HepG2 (cell line): Measurements from ENCODE around the gene TNFAIP1. TPM values are rescaled to one million over a fixed set of nuclear protein-coding genes. Genes with fewer than 3 reads are reported as not detected.

Experiments
- DMAP1 ChIP-seq: IDR thresholded peaks from 2 replicates; pipeline ENCODE4 v1.6.1; 2016
- ERF ChIP-seq: IDR thresholded peaks from 2 replicates; pipeline ENCODE4 v1.6.1; 2018; ENCODE audit warnings: missing biosample characterization, missing genetic modification reagents
- FOXP1 ChIP-seq, 2 experiments: fragments of 450-650 bp in 1 of 2; IDR thresholded peaks; 2 replicates each; pipeline ENCODE4 v1.6.1; 2017 to 2018; ENCODE audit warnings: antibody characterized with exemption in 1 of 2
- HMG20B ChIP-seq: conservative IDR thresholded peaks from 2 replicates; pipeline ENCODE4 v1.6.1; 2016; ENCODE audit warnings: missing genetic modification reagents, missing compliant biosample characterization
- IRX3 ChIP-seq: sonication (generic); formaldehyde crosslinking; IDR thresholded peaks from 2 replicates; pipeline ENCODE4 v1.8.1; 2023; ENCODE audit warnings: mild to moderate bottlenecking, low read depth, missing genetic modification reagents, borderline replicate concordance
- KDM1A ChIP-seq: IDR thresholded peaks from 2 replicates; pipeline ENCODE4 v1.6.1; 2016; ENCODE audit warnings: missing compliant biosample characterization
- NCOA1 ChIP-seq: sonication (generic); formaldehyde crosslinking; IDR thresholded peaks from 2 replicates; pipeline ENCODE4 v1.9.0; 2021; ENCODE audit warnings: missing genetic modification reagents
- SRSF9 ChIP-seq: fragments of 200-400 bp; formaldehyde crosslinking; IDR thresholded peaks from 2 replicates; pipeline ENCODE4 v1.6.1; 2018; ENCODE audit warnings: borderline replicate concordance, mild to moderate bottlenecking, low read depth, low read length; ENCODE audit not compliant: insufficient read depth, poor library complexity, severe bottlenecking
- SSRP1 ChIP-seq: IDR thresholded peaks from 2 replicates; pipeline ENCODE4 v1.6.1; 2016; ENCODE audit warnings: control low read depth
- TARDBP ChIP-seq: sonication (generic); formaldehyde crosslinking; IDR thresholded peaks from 2 replicates; pipeline ENCODE4 v1.8.0; 2022; ENCODE audit warnings: mild to moderate bottlenecking, missing genetic modification reagents
- ZBTB25 ChIP-seq: IDR thresholded peaks from 2 replicates; pipeline ENCODE4 v1.6.1; 2018; ENCODE audit warnings: missing genetic modification reagents
- ZFY ChIP-seq: sonication (generic); formaldehyde crosslinking; IDR thresholded peaks from 2 replicates; pipeline ENCODE4 v1.4.0; 2020; ENCODE audit warnings: missing genetic modification reagents
- ZMAT3 ChIP-seq: sonication (generic); formaldehyde crosslinking; conservative IDR thresholded peaks from 2 replicates; pipeline ENCODE4 v1.7.0; 2021; ENCODE audit warnings: missing genetic modification reagents
- ZNF101 ChIP-seq: sonication (generic); formaldehyde crosslinking; IDR thresholded peaks from 2 replicates; pipeline ENCODE4 v1.4.0; 2020; ENCODE audit warnings: mild to moderate bottlenecking, low read depth, missing genetic modification reagents, borderline replicate concordance
- ZNF256 ChIP-seq: sonication (generic); formaldehyde crosslinking; conservative IDR thresholded peaks from 2 replicates; pipeline ENCODE4 v1.4.0; 2020; ENCODE audit warnings: missing genetic modification reagents
- ZNF276 ChIP-seq: sonication (generic); formaldehyde crosslinking; IDR thresholded peaks from 2 replicates; pipeline ENCODE4 v1.4.0; 2020; ENCODE audit warnings: mild to moderate bottlenecking, low read depth, missing genetic modification reagents
- ZSCAN21 ChIP-seq: sonication (generic); formaldehyde crosslinking; IDR thresholded peaks from 2 replicates; pipeline ENCODE4 v1.8.0; 2022; ENCODE audit warnings: mild to moderate bottlenecking, missing genetic modification reagents, moderate library complexity, borderline replicate concordance
- ZZZ3 ChIP-seq: sonication (generic); formaldehyde crosslinking; IDR thresholded peaks from 2 replicates; pipeline ENCODE4 v1.4.0; 2020; ENCODE audit warnings: missing genetic modification reagents, mild to moderate bottlenecking, borderline replicate concordance
- polyA plus RNA-seq, 8 experiments: library from polyadenylated mRNA; depleted of rRNA in 3 of 8; stranded (reverse) in 7 of 8; unstranded in 1 of 8; fragments of >200 nt; fragmentation: Illumina TruSeq in 4 of 8; extraction: Trizol in 4 of 8; gene quantifications; 2 replicates each; pipeline versions ENCODE4 v1.2.1 to v1.2.3, GENCODE V29; 2011 to 2016; ENCODE audit warnings: low read depth in 4 of 8, missing spikeins in 1 of 8, mixed read lengths in 1 of 8; ENCODE audit not compliant: insufficient read depth in 1 of 8
- total RNA-seq, 5 experiments: library from RNA; depleted of rRNA; stranded (reverse); fragments of >200 nt; fragmentation: Illumina TruSeq; extraction: Trizol; gene quantifications; 2 replicates each; pipeline ENCODE4 v1.2.3, GENCODE V29; 2016; ENCODE audit warnings: low read depth in 1 of 5
- TF ChIP-seq, protein P1 (sequence below): sonication (generic); formaldehyde crosslinking; IDR thresholded peaks from 2 replicates; pipeline ENCODE4 v1.5.0; 2020; ENCODE audit warnings: missing genetic modification reagents
- TF ChIP-seq, protein P2 (sequence below): sonication (generic); formaldehyde crosslinking; IDR thresholded peaks from 2 replicates; pipeline ENCODE4 v1.8.0; 2022; ENCODE audit warnings: mild to moderate bottlenecking, missing genetic modification reagents; ENCODE audit not compliant: insufficient replicate concordance
- TF ChIP-seq, protein P3 (sequence below): sonication (generic); formaldehyde crosslinking; conservative IDR thresholded peaks from 2 replicates; pipeline ENCODE4 v1.4.0; 2020; ENCODE audit warnings: missing genetic modification reagents
- TF ChIP-seq, protein P4 (sequence below): sonication (generic); formaldehyde crosslinking; IDR thresholded peaks from 2 replicates; pipeline ENCODE4 v1.4.0; 2020; ENCODE audit warnings: mild to moderate bottlenecking, missing genetic modification reagents

TNFAIP1 gene
- total and polyA plus RNA-seq, 2 of the 13 experiments (the other 11 are each of a cell fraction or from before 2014, with no cell fraction given), result 17.5 to 40.6 TPM

GRCh38 chr17:28367641-28368305 lies 32.2 kb downstream of the TNFAIP1 start (continued):
- TF ChIP-seq, protein P1, sequence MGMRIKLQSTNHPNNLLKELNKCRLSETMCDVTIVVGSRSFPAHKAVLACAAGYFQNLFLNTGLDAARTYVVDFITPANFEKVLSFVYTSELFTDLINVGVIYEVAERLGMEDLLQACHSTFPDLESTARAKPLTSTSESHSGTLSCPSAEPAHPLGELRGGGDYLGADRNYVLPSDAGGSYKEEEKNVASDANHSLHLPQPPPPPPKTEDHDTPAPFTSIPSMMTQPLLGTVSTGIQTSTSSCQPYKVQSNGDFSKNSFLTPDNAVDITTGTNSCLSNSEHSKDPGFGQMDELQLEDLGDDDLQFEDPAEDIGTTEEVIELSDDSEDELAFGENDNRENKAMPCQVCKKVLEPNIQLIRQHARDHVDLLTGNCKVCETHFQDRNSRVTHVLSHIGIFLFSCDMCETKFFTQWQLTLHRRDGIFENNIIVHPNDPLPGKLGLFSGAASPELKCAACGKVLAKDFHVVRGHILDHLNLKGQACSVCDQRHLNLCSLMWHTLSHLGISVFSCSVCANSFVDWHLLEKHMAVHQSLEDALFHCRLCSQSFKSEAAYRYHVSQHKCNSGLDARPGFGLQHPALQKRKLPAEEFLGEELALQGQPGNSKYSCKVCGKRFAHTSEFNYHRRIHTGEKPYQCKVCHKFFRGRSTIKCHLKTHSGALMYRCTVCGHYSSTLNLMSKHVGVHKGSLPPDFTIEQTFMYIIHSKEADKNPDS (CRISPR knock-in tag), result no peak
- TF ChIP-seq ZNF256 (CRISPR knock-in tag), result no peak
- TF ChIP-seq ZNF276 (CRISPR knock-in tag), result no peak
- TF ChIP-seq, protein P2, sequence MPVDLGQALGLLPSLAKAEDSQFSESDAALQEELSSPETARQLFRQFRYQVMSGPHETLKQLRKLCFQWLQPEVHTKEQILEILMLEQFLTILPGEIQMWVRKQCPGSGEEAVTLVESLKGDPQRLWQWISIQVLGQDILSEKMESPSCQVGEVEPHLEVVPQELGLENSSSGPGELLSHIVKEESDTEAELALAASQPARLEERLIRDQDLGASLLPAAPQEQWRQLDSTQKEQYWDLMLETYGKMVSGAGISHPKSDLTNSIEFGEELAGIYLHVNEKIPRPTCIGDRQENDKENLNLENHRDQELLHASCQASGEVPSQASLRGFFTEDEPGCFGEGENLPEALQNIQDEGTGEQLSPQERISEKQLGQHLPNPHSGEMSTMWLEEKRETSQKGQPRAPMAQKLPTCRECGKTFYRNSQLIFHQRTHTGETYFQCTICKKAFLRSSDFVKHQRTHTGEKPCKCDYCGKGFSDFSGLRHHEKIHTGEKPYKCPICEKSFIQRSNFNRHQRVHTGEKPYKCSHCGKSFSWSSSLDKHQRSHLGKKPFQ (CRISPR knock-in tag), result no peak
- TF ChIP-seq SSRP1 (CRISPR knock-in tag), result no peak
- TF ChIP-seq ZSCAN21 (CRISPR knock-in tag), result no peak
- no peak for TF ChIP-seq HMG20B (CRISPR knock-in tag)
- no peak for TF ChIP-seq ZMAT3 (CRISPR knock-in tag)
- no peak for TF ChIP-seq ZFY
- TF ChIP-seq TARDBP (CRISPR knock-in tag), result no peak
- no peak for TF ChIP-seq ZNF101
- TF ChIP-seq, protein P3, sequence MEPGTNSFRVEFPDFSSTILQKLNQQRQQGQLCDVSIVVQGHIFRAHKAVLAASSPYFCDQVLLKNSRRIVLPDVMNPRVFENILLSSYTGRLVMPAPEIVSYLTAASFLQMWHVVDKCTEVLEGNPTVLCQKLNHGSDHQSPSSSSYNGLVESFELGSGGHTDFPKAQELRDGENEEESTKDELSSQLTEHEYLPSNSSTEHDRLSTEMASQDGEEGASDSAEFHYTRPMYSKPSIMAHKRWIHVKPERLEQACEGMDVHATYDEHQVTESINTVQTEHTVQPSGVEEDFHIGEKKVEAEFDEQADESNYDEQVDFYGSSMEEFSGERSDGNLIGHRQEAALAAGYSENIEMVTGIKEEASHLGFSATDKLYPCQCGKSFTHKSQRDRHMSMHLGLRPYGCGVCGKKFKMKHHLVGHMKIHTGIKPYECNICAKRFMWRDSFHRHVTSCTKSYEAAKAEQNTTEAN (CRISPR knock-in tag), result no peak
- TF ChIP-seq DMAP1 (CRISPR knock-in tag), result no peak
- TF ChIP-seq ZBTB25 (CRISPR knock-in tag), result no peak
- TF ChIP-seq KDM1A (CRISPR knock-in tag), result no peak
- TF ChIP-seq IRX3 (CRISPR knock-in tag), result 0 out of 2 replicates have a peak, but pooled peaks have one; percentile 19
- TF ChIP-seq, protein P4, sequence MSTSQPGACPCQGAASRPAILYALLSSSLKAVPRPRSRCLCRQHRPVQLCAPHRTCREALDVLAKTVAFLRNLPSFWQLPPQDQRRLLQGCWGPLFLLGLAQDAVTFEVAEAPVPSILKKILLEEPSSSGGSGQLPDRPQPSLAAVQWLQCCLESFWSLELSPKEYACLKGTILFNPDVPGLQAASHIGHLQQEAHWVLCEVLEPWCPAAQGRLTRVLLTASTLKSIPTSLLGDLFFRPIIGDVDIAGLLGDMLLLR (CRISPR knock-in tag), result 0 out of 2 replicates have a peak, but pooled peaks have one; percentile 44
- TF ChIP-seq FOXP1 (IDR thresholded peaks at IDR 0.05), result no peak
- TF ChIP-seq FOXP1 (CRISPR knock-in tag; IDR thresholded peaks at IDR 0.05), result no peak
- no peak for TF ChIP-seq SRSF9
- no peak for TF ChIP-seq ZZZ3
- TF ChIP-seq ERF (CRISPR knock-in tag), result no peak
- no peak; the same call in 1 of the 2 replicates for TF ChIP-seq NCOA1 (CRISPR knock-in tag)
